Hypothalamus (tissue), 51 donors: ENCODE results near the gene RASGRP1.

Source experiments
- DNase-seq, 51 donors: peaks; one replicate each; lab custom pipeline; 2025; lab: John Stamatoyannopoulos, UW

Gene RASGRP1

DNA sequence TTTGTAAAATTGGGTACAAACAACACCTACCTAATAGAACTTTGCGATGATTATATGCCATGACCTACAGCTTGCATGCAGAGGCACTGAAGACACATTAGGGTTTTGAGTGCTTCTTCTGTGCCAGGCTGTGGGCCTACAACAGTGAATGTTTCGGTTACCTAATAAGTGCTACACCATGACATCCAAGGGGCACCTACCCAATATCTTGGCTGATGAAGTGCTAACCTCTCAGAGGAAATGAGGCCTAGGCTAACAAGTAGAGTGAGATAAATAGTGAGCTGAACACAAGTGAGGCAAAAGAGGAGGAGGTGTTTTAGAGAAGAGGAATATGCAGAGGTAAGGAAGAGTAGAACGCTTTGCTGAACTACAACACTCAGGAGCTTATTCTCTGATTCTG lies 12.2 kb upstream of the RASGRP1 start:
- no peak for DNase-seq

DNA sequence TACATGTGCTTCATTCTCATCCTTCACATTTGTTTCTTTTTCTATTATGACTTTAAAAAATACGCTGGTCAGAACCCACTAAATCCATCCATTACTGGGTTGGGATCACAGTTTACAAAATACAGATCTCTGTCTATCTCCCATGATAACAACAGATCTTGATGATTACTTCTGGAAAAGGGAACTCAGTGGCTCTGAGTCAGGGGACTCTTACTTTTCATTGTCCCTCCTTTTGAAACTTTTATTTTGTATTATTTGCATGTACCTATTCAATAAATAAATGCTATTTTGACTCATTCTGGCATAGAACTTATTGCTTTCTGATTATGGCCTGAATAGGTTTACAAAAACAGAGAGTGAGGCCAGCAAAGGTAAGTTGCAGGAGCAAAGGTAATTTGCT lies 11.6 kb upstream of the RASGRP1 start:
- no peak for DNase-seq

DNA sequence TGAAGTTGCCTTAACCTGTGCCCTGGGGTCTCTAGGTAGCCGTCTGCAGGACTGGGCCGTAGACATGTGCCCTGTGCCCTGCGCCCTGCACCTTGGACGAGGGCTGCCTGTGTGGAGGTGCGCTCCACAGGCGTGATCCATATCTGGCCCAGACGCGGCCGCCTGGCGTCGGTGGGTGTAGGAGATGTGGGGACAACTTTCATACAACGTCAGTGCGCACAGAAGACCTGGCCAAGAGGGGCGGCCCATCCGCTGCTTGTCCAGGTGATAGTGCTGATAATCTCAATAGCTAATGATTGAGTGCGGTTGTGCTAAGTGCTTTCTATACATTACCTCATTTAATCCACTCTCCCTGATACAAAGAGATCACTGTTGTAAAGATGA lies 665 bp upstream of the RASGRP1 start:
- no peak for DNase-seq

DNA sequence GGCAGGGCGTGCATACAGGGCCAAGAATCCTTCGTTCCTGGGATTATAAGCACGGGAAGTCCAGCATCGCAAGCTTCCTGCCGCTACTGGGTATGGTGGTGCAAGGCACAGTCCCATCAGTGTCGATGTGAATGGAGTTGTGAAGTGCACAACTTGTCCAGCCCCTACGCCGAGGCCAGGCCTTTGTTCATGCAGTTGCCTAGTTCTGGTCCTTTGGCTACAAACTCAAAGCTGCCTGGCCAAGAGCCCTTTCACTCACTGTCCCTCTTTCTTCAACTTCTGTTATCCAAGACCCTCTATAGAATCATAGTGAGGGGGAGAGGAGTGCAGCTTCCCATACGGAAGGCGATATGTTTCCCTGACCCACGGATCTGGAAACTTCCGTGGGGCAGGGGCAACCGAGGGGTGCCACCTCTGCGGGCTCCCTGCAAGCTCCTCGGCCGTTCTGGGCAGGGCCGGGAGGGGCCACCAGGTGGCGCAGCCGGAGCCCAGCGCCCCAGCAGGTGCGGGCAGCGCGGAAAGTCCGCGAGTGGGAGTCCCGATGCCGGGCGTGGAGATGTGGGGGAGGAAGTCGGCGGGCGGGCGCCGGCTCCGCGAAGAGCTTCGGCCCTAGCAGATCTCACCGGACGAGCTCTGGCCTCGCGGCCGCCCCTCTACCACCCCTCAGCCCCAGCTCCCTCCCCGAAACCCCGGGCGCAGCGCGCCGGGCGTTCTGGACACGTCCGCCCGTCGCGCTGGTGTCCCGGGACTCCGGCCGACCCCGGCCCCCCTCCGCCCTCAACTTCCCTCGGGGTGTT lies 693 bp downstream of the RASGRP1 start:
- peak in 45 of 51 donors; percentile 5 to 83 (median 47) for DNase-seq

DNA sequence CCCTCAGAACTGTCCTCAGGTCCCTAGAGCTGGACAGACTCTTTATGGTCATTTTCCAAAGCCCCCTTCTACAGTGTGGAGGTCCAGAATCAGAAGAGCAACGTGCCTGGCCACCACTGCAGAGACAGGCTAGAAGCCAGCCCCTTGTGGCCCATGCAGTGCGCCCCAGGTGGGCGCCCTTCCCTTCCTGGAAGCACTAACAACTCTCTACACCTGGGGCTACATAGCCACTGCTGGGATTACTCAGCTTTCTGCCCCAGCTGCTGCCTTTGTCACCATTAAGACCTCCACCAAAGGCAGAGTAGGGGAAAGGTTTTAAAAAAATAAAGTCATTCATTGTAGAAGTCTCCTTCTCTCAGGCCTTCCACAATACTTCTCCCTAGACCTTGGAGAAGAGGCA lies 2.3 kb downstream of the RASGRP1 start:
- no peak for DNase-seq

DNA sequence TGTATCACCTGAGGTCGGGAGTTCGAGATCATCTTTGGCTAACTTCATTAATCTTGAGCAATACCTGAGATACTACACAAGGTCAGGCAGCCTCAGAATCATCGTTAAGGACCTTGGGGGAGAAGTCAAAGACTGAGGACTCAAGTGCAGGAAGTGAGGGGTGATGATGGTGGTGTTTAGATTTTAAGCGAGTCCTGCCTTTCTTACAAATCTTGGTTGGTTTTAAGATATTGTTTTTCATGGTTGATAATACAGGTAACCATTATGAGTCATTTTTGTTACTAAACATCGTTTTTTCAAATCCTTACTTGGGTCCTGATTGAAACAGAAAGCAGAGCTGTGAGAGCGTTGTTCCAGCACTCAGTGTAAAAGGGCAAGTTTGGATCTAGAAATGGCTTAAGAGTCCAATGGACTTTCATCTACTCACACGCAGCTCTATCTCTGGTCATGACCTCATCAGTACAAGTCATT lies 4.1 kb downstream of the RASGRP1 start:
- no peak for DNase-seq

DNA sequence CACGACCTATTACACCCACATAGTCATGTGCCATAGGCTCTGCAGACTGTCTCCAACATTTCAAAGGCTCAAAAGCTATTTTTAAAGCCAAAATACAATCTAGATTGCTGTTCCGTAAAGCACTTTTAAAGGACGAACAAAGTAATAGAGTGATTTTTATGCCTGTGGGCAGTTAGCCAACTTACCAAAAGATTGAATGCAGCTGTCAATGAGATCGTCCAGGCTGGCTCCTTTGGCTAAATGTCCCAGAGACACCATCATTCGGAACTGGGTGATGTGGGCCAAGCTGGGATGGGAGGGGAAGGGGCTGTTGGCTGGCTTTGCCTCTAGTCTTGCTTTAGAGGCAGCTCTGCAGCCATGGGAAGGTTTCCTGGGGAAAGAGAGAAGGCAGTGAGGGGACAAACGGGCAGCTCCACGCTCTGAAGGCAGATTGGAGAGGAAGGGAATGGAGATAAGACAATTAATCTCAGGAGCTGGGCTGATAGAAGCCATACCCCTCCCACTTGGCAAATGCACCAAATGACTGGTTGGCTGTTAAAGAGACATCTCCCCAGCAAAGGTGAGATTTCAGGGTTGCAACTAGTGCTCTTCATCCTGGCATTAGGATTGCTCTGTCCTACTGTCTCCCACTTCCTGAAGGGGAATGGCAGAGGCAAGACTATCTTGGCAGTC lies 4.8 kb downstream of the RASGRP1 start:
- peak in 1 of 51 donors; percentile 23 for DNase-seq

DNA sequence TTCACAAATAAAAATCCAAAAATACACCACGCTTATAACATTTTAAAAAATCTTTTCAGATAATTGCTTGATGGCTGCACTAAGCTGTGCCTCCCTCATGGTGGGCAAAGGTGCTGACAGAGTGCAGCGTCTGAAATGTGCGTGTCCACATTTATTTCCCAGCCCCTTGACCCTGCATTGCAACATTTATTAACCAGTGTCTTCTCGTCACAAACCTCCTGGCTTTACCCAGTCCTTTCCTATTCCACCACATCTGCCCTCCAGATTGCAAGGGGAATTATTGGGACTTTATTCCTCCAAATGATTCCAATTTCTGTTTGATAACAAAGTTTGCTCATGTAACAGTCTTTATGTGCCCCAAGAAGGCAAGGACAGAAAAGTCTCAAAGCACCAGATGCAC lies 5.5 kb downstream of the RASGRP1 start:
- no peak for DNase-seq

DNA sequence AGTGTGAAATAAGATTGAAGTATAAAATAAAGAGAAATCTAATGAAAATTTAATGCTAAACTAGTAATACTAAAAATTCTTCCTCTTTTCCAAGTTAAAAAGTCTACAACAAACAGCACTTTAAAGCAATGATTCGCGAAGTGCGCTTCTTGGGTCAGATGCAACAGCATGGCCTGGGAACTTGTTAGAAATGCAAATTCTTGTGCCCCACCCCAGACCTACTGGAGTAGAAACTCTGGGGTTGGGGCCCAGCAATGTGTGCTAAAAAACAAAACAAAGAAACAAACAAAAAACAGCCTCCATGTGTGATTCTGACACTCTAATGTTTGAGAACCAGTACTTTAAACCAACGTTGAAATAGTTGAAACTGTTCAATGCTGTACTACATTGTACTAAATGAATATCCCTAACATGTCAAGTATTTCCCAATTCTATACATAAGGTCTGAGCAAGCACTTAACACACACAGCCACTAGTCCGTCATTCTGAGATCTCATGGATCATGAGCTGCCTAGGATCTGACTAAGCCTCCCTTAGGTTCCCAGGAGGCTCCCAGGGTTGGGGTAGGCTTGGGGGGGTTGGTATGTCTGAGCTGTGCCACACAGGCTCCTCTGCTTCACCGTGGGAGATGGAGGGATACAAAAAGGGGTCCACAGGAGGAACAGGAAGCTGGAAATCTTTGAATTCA lies 6.1 kb downstream of the RASGRP1 start:
- DNase-seq = no peak

DNA sequence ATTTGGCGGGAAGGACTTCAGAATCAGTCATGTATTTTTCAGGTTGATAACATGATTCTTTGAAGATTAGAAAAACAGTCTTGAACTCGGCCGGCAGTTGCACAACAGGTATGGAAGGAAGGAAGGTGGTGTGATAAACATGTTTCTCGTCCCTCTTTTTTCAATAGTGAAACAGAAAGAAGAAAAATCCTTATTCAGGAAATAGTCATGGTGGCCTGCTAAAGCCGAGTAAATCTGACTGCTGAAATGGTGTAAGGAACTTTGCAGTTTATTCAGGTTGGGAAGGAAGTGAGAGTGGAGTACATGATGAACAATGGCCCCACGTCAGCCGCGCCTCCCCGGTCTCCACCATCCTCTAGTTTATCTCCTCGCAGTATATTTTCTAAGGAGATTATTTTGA lies 6.7 kb downstream of the RASGRP1 start:
- no peak for DNase-seq

DNA sequence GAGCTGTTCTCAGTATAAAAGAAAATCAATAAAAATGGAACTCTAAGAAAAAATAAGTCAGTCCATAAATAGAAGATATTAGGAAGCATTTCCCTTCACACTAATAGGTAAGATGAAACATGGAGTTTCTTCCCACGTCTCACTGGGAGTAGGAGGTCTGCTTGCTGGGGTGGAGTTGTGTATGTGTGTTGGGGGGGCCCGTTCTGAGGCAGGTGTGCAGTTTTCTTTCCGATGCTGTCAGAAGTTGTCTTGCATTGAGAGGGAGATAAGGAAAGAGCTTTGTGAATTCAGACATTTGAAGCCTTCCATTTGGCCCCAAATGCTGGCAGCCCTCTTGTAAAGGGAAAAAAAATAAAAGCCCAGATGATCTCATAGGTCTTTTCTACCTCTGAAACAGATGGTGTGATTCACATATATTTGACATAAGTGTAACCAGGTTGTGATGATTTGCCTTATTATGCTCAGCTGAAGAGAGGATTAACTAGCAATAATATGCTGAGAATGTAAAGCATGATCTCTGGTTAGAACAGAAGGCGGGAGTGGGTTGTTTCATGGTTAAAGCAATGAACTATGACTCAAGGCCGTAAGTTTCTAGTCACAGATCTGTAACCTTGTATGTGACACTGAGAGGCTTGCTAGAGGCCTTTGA lies 8.8 kb downstream of the RASGRP1 start:
- peak in 1 of 51 donors; percentile 56 for DNase-seq

DNA sequence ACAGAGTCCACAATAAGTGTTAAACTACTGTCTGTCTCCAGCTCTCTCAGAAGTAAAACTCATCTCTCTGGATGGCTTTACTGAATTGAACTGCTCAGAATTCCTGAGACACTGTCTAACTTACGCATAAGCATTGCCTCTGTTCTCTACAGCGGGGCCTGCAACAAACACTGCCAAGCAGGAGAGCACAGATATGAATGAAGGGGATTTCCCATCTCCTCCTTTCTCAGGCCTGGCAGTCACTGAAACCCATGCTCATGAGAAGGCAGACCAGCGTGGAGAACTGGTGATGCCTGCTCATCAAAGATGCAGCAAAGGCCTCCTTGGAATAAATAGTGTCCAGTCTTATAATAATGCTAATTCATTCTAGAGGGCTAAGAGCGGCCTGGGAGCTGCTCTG lies 10.3 kb downstream of the RASGRP1 start:
- DNase-seq = no peak

DNA sequence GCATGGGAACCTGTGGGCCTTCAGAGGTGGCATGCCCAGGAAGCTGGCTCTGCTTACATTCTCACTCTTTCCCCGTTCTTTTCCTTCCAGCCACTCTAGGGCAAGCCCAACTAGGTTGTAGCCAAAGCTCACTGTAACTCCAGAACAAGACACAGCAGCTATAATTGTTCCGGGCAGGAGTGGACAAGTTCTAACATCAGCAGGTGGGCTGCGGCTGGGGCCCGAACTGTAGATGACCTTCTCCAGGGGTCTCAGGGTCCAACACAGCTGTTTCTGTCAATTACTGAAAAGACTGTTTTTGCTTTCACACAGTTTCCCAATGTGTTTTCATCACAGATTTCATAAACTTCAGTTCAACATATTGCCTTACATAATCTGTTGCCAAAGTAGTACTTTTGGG lies 11.5 kb downstream of the RASGRP1 start:
- DNase-seq = no peak

DNA sequence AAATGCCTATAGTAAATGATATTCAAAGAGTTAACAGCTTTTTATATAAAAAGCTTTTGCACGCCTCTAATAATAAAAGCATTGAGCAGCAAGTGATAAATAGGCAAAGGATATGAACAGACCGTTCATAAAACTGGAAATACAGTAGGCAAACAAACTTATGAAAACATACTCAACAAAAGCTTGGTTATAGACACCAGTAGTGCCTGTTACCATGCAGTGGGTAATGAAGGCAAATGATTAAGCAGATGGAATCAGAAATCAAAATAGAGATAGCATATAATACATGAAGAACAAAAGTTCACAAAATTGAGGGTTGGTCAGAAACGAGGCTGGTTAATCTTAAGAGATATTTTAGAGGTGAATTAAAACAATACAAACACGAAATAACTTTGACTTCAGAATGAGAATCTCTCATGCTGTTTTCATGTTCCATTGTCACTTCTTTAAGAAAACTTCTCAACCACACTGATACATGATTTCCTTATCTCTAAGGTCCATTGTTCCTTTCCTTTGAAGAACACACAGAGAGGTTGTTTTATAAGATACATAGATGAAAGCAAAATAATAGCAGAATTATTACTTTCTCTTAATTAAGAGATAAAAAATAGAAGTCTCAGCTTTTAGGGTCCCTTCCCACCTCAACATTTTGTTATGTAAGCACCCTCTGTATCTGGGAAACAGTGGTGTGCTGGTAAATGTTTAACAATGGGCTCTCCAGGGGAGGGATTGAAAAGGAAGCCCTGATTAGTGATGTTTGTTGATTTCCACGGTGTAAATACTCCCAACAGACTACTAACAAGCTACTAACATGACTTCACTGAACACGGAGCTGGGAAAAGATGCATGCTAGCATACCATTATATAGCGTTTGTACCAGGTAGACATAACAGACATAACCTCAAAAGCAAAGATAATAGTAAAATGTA lies 12.6 kb downstream of the RASGRP1 start:
- DNase-seq = no peak

DNA sequence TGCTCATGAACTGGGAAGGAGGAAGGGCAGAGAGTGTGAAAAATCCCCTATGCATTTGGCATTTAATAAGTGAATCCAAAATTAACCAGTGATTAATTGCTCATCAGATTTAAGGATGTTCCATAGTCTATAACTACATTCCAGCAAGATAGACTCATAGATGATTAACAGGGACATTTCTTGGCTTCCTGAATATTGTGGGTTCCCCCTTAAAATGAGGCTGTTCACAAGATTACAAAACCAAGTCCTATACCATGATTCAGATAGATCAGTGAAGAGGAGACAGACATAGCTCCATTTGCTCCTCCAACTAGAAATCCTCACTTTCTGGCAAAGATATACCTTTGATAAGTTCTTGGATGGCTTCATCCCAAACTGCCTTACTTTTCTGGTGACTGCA lies 15.4 kb downstream of the RASGRP1 start:
- no peak for DNase-seq

DNA sequence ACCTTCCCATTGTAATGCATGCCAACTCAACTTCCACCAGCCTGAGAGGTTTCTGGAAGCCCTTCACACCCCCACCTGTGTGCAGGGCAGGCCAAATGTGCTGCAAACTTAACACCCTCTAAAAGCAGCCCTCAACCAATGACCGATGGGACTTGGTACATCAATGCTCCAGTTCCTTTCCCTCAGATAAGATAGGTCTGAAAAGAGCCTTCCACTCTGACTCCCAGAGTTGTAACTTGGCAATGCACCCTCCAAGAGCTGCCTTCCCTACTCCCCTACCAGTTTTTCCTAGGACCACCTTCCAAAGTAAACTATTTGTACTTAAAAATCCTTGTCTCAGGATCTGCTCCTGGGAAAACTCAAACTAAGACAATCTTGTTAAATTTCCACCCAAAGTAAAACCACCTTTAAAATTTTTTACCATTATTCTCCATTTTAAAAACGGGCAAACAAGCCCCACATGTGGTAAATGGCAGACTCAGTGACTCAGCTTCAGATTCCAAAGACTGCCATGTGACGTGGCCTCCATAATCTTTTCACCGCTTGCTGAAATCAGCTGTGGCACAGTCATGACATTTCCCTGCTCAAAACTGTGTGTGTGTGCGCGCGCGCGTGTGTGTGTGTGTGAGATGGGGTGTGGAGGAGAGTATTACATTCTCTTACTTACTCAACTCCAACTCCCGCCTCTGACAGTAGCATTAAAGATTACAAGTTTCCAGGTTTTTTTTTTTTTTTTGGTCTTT lies 17.2 kb downstream of the RASGRP1 start:
- DNase-seq = peak in 1 of 51 donors; percentile 4

DNA sequence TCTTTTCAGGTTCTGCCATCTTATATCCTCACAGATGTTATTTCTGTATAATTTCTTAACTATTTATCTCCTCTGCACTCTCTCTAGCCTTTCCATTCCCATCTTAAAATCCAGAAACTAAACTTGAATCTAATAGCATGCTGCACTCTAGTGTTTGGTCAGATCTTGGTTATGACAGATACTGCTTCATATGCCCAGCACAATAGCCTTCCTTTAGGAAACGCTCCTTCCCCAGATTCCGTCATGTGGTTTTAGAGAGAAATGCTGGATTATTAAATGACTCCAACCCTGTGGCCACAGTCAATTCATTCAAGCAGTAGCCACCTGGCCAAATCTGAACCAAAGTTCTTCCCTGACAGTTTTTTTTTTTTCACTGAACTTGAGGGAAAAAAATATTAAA lies 19.4 kb downstream of the RASGRP1 start:
- DNase-seq = no peak

DNA sequence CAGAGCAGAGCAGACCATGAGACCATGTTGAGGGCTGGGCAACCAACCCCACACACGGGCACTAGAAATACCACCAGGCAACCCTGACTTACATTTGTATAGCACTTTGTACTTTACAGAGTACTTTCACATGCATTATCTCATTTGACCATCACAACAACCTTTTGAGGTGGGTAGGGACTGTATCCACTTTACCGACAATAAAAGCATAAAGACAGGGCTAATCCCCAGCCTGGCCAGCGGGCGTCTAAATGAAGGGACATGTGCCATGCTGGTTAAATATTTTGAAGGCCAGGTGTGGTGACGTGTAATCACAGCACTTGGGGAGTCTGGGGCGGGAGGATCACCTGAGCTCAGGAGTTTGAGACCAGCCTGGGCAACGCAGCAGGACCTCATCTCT lies 23.6 kb downstream of the RASGRP1 start:
- no peak for DNase-seq

DNA sequence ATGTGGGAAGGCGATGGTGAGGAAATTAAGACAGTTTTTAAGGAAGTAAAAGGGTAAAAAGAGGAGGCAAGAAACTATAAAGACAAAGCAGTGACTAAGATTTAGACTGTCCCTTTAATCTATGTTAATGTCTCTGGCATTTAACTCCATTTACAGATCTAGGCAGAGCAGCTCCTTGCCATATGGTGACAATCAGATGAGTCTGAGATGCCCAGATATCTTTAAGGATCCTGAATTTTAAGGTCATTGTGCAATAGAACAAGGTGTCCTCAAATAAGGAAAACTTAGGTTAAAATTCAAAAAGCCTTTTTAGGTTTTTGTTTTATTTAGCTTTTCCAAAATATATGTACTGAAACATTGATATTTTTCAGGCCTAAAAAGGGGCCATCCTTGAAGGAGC lies 24.1 kb downstream of the RASGRP1 start:
- no peak for DNase-seq

DNA sequence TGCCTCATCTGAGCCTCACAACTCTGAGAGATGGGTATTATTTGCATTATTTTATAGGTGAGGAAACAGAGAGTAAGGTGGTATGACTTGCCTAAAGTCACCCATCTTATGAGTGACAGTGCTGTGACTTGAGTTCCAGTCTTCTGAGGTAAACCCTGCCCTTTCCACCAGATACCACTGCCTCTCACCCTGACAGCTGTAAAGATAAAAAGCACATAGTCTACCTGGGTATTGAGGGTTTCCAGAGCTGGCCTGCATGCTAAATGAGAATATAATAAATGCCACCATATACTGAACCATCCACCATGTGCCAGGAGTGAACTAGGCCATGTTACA lies 25.6 kb downstream of the RASGRP1 start:
- DNase-seq = no peak
